ENCODE data around the gene EFR3B. TPM values are rescaled to one million over a fixed set of nuclear protein-coding genes. Genes with fewer than 3 reads are reported as not detected.

Gene EFR3B
- total RNA-seq, 1 experiment from 2014 or later, result 7.0 TPM

GRCh38 chr2:25201265-25201664 is 159.4 kb downstream of the EFR3B start:
- Histone ChIP-seq H3K4me1 (ENCODE audit: insufficient read depth, low read length) (no peaks in the 10 kb centered on the region), H3K56ac (ENCODE audit: insufficient read length, low read depth, low read length) (no peak overlapping the region), H3K18ac (ENCODE audit: insufficient read length, low read depth, low read length) (no peak overlapping the region), H2BK120ac (ENCODE audit: low read depth, low read length, poor library complexity, severe bottlenecking) (no peak overlapping the region), H3K9ac (ENCODE audit: extremely low read depth, insufficient read length, low read length) (no peak overlapping the region), H3K4me2 (ENCODE audit: insufficient read depth, insufficient read length, low read length) (no peak overlapping the region), H4K8ac (replicated peaks; ENCODE audit: insufficient read length, low read depth, low read length) (no peak overlapping the region), H2BK5ac (ENCODE audit: insufficient read length, low read length) (no peak overlapping the region), H3K79me2 (ENCODE audit: insufficient read depth, low read length) (no peaks in the 10 kb centered on the region), H2BK20ac (ENCODE audit: low read depth, low read length, poor library complexity, severe bottlenecking) (no peak overlapping the region), H2AFZ (ENCODE audit: low read length) (no peak overlapping the region), H3K27me3 (ENCODE audit: insufficient read depth, low read length) (no peaks in the 10 kb centered on the region), H3K23me2 (ENCODE audit: insufficient read length, low read depth, low read length, poor library complexity, severe bottlenecking) (no peaks in the 10 kb centered on the region), H3K27ac (ENCODE audit: insufficient read length, low read depth, low read length) (no peak overlapping the region), H4K5ac (ENCODE audit: insufficient read length, low read depth, low read length) (no peak overlapping the region), H3K79me1 (ENCODE audit: insufficient read depth, low read depth, low read length, poor library complexity, severe bottlenecking) (no peaks in the 10 kb centered on the region), H2AK5ac (ENCODE audit: insufficient read length, low read length) (no peak overlapping the region), H2BK12ac (ENCODE audit: insufficient read length, low read depth, low read length) (no peak overlapping the region), H3K9me3 (ENCODE audit: control insufficient read depth, low read depth, low read length) (no peaks in the 10 kb centered on the region), H3K23ac (ENCODE audit: insufficient read length, low read depth, low read length) (no peak overlapping the region), H4K20me1 (ENCODE audit: control insufficient read depth, insufficient read depth, insufficient read length) (no peaks in the 10 kb centered on the region), H2BK15ac (ENCODE audit: low read depth, low read length) (no peak overlapping the region), H3T11ph (ENCODE audit: low read length) (no peak overlapping the region), H3K14ac (ENCODE audit: insufficient read depth, low read length) (no peak overlapping the region), H4K91ac (ENCODE audit: insufficient read length, low read depth, low read length) (no peak overlapping the region), H3K4ac (ENCODE audit: low read depth, low read length) (no peak overlapping the region)
- no CpG with 5 or more reads among the region's 6 CpGs for WGBS (ENCODE audit: extremely low coverage, insufficient read length, low lambda C conversion rate)
- Mint-ChIP-seq H3K9me3 (no peaks in the 10 kb centered on the region), H3K27ac (no peak overlapping the region), H3K4me1 (peaks cover 4 to 7% of the 10 kb centered on the region in 2 experiments; a peak in 3 of 4 replicates), H3K36me3 (ENCODE audit: insufficient read depth in 1 of 3, low read depth in 3 of 3) (no peaks in the 10 kb centered on the region), H3K27me3 (ENCODE audit: low read depth) (peaks cover 2% of the 10 kb centered on the region; the same call in 1 of the 2 replicates), H3K4me3 (no peak overlapping the region; a peak in 1 of 5 replicates)
- TF ChIP-seq CTCF (conservative IDR thresholded peaks at IDR 0.05), result peak; percentile 43
- DNase-seq, result peak; percentile 56
